Thyroid gland (tissue), 4 donors: Measurements from ENCODE around the gene CHAF1A. TPM values are rescaled to one million over a fixed set of nuclear protein-coding genes. Genes with fewer than 3 reads are reported as not detected.

ENCODE experiments used
- DNase-seq, 2 donors: peaks; one replicate each; pipeline ENCODE4 v3.0.0-alpha.2; 2019
- H3K27ac ChIP-seq, 3 donors: fragments of 200-600 bp; sonication (generic); 1 replicate in 2 of 3; 2 replicates in 1 of 3; pipeline ENCODE4 v1.5.1; 2016 to 2019; ENCODE audit warnings: mild to moderate bottlenecking in 1 of 3, moderate library complexity in 1 of 3
- H3K27me3 ChIP-seq: fragments of 200-600 bp; sonication (generic); one replicate; pipeline ENCODE4 v1.5.1; 2019
- H3K36me3 ChIP-seq, 2 donors: fragments of 200-600 bp; sonication (generic); one replicate each; pipeline ENCODE4 v1.5.1; 2016 to 2019
- H3K4me1 ChIP-seq, 2 donors: fragments of 200-600 bp; sonication (generic); one replicate each; pipeline ENCODE4 v1.5.1; 2017 to 2019
- H3K4me3 ChIP-seq, 3 donors: fragments of 200-600 bp; sonication (generic); replicated peaks in 1 of 3; 1 replicate in 2 of 3; 2 replicates in 1 of 3; pipeline ENCODE4 v1.5.1; 2016; ENCODE audit warnings: mild to moderate bottlenecking in 1 of 3
- H3K9me3 ChIP-seq: fragments of 200-600 bp; sonication (generic); one replicate; pipeline ENCODE4 v1.5.1; 2017
- CTCF ChIP-seq, 6 experiments: fragments of 200-600 bp in 3 of 6; fragments of 450-650 bp in 3 of 6; sonication (generic) in 3 of 6; IDR thresholded peaks; one replicate each; pipeline ENCODE4 v1.5.1; 2016 to 2019; ENCODE audit warnings: antibody characterized with exemption in 6 of 6, mild to moderate bottlenecking in 2 of 6, inconsistent platforms in 1 of 6, moderate library complexity in 1 of 6
- POLR2A ChIP-seq, 2 donors: fragments of 450-650 bp; IDR thresholded peaks; one replicate each; pipeline ENCODE4 v1.6.1; 2017; ENCODE audit warnings: antibody characterized with exemption in 2 of 2, mild to moderate bottlenecking in 2 of 2, moderate library complexity in 1 of 2
- WGBS, 2 donors: methylation state at CpG; one replicate each; pipeline ENCODE4 v1.1.5; 2017; 5-methylcytosine and 5-hydroxymethylcytosine counted together
- intact Hi-C: fragments of 100-400 bp; cut with DNase I; formaldehyde crosslinking; loops from one replicate; pipeline ENCODE4 v1.15.1; 2023
- total RNA-seq, 4 donors: library from RNA; depleted of rRNA; stranded (reverse); fragments of >200 nt; gene quantifications; one replicate each; pipeline ENCODE4 v1.2.3, GENCODE V29; 2016

The CHAF1A gene
- total RNA-seq, 4 donors from 2014 or later: 4.1 to 5.1 (median 4.4) TPM

DNA sequence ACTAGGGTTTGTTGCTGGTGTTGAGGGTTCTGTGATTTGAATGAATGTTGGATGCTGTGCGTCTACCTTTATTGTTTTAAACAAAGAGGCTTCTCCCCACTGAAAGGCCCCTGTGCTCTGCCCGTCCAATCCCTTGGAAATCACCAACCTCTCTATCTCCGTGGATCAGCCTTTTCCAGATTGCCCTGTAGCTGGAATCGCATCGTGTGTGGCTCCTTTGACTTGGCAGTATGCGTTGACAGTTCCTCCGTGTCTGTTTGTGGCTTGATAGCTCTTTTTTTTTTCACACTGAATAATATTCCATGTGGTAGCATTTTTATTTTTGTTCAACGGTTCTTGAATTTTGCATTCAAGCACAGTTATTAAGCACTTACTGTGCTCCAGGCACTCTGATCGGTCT lies 32.0 kb downstream of the CHAF1A start:
- no peak overlapping the region for H3K4me3 ChIP-seq
- DNase-seq: no peak
- H3K36me3 ChIP-seq: no peaks in the 10 kb centered on the region
- TF ChIP-seq POLR2A (IDR thresholded peaks at IDR 0.05): no peak
- no peak for TF ChIP-seq CTCF (IDR thresholded peaks at IDR 0.05)
- no peaks in the 10 kb centered on the region for H3K9me3 ChIP-seq
- H3K4me1 ChIP-seq: no peaks in the 10 kb centered on the region
- 92 to 95% methylated on average over 9 of the region's 9 CpGs for WGBS, 2 donors
- no peak overlapping the region for H3K27ac ChIP-seq
- intact Hi-C loops: no loop called here
- no peaks in the 10 kb centered on the region for H3K27me3 ChIP-seq

- DNase-seq: no peak
- no peak overlapping the region for H3K27ac ChIP-seq
- no peaks in the 10 kb centered on the region for H3K9me3 ChIP-seq
- H3K4me1 ChIP-seq: no peaks in the 10 kb centered on the region
- no peak overlapping the region for H3K4me3 ChIP-seq
- no peaks in the 10 kb centered on the region for H3K27me3 ChIP-seq
- H3K36me3 ChIP-seq: no peaks in the 10 kb centered on the region
- WGBS, 2 donors: 93 to 94% methylated on average over 7 of the region's 7 CpGs
- intact Hi-C loops: no loop called here
- TF ChIP-seq POLR2A (IDR thresholded peaks at IDR 0.05) (no peak), CTCF (IDR thresholded peaks at IDR 0.05) (no peak)
These were observed 33.8 kb downstream of the CHAF1A start for GRCh38 chr19:4436231-4436630.

GRCh38 chr19:4437103-4437502 lies 34.7 kb downstream of the CHAF1A start:
- no peak for TF ChIP-seq CTCF (IDR thresholded peaks at IDR 0.05)
- Histone ChIP-seq H3K4me1 (no peaks in the 10 kb centered on the region), H3K27ac (no peak overlapping the region), H3K4me3 (no peak overlapping the region), H3K36me3 (no peaks in the 10 kb centered on the region), H3K9me3 (no peaks in the 10 kb centered on the region), H3K27me3 (no peaks in the 10 kb centered on the region)
- intact Hi-C loops: no loop called here
- DNase-seq: no peak
- WGBS, 2 donors: 96 to 98% methylated on average over 8 to 10 of the region's 10 CpGs

DNA sequence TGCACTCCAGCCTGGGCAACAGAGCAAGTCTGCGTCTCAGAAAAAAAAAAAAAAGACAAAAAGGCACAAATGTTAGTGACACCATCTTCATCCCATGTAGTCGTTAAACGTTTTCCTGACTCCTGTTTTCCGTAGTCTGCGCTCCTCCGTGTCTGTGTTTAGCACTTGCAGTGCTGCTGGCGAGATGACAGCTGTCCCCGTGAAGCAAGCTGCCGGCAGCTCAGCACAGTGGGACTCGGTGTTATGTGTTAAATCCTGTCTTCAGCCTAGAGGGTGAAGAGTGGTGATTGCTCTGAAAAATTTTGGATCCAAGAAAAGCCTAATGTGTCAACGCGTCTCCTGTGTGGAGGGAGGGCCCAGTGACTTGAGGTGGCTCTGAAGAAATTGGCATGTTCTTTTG lies 36.8 kb downstream of the CHAF1A start:
- Histone ChIP-seq H3K36me3 (no peaks in the 10 kb centered on the region), H3K9me3 (no peaks in the 10 kb centered on the region), H3K4me1 (no peaks in the 10 kb centered on the region), H3K27me3 (no peaks in the 10 kb centered on the region), H3K4me3 (no peak overlapping the region), H3K27ac (no peak overlapping the region)
- no peak for DNase-seq
- no peak for TF ChIP-seq CTCF (IDR thresholded peaks at IDR 0.05)
- no peak for TF ChIP-seq POLR2A (IDR thresholded peaks at IDR 0.05)
- intact Hi-C loops: no loop called here
- WGBS, 2 donors: 86 to 96% methylated on average over 12 of the region's 12 CpGs

DNA sequence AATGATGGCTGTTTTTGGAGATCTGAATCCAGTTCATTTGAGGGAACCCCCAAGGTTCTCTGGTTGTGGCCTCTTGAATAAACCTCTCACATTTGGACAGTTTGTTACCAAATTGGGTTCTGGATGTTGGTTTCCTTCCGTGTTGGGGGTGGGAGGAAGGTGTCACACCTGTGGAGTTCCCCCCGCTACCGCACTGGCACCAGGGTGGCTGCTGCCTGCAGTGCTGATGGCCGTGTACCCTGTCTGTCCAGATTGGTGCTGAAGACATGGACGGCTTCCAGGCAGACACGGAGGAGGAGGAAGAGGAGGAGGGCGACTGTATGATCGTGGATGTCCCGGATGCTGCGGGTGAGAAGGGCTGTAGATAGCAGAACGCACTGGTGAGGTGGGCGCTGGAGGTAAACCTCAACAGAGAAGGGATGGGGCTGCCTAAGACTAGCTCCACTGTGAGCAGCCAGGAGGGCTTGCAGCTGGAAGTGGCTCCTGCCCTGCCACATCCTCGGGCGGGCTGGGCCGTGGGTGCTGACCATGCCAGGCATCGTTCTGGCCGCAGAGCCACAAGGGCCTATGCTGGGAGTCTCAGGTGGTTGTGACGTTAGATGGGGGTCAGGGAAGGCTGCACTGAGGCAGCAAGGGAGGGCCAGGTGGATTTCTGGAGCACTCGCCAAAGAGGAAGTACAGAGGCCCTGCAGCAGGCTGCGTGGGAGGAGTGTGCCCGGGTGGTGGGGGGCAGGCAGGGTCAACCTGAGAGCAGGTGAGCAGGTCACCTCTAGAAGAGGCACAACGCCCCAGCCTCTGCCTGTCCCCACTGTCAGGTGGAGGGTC lies 39.8 kb downstream of the CHAF1A start:
- Histone ChIP-seq H3K4me1 (no peaks in the 10 kb centered on the region), H3K27ac (no peak overlapping the region), H3K36me3 (peaks cover 27 to 29% of the 10 kb centered on the region in 2 donors), H3K4me3 (no peak overlapping the region), H3K27me3 (no peaks in the 10 kb centered on the region), H3K9me3 (no peaks in the 10 kb centered on the region)
- no peak for TF ChIP-seq POLR2A (IDR thresholded peaks at IDR 0.05)
- TF ChIP-seq CTCF (IDR thresholded peaks at IDR 0.05): no peak
- DNase-seq: no peak
- intact Hi-C loops: no loop called here
- 80 to 82% methylated on average over 21 to 22 of the region's 22 CpGs for WGBS, 2 donors
